Thyroid gland (tissue), 4 donors: ENCODE measurements around the gene CHN2.

Experiments
- POLR2A ChIP-seq, 2 donors: fragments of 450-650 bp; IDR thresholded peaks; one replicate each; pipeline ENCODE4 v1.6.1; 2017; ENCODE audit warnings: antibody characterized with exemption in 2 of 2, mild to moderate bottlenecking in 2 of 2, moderate library complexity in 1 of 2
- TF ChIP-seq, protein P1 (sequence below), 6 experiments: fragments of 200-600 bp in 3 of 6; fragments of 450-650 bp in 3 of 6; sonication (generic) in 3 of 6; IDR thresholded peaks; one replicate each; pipeline ENCODE4 v1.5.1; 2016 to 2019; ENCODE audit warnings: antibody characterized with exemption in 6 of 6, mild to moderate bottlenecking in 2 of 6, inconsistent platforms in 1 of 6, moderate library complexity in 1 of 6

DNA sequence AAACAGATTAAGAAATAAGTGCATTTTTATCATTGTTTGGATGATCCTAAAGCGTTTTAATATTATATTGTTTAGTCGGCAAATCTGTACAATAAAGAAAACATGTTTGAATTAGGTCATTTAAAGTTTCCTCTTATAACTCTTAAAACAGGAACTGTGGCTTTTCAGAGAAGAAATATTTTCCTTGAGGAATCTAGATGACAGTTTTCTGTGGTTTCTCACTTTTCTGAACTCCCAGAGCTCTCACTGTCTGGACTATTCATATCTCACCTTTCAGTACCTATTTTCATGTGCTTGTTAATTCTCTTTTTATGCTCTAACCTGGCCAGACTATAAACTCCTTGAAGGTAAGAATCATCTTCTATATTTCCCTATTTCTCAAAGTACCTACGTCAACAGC is 135.1 kb downstream of the CHN2 start:
- TF ChIP-seq, protein P1, sequence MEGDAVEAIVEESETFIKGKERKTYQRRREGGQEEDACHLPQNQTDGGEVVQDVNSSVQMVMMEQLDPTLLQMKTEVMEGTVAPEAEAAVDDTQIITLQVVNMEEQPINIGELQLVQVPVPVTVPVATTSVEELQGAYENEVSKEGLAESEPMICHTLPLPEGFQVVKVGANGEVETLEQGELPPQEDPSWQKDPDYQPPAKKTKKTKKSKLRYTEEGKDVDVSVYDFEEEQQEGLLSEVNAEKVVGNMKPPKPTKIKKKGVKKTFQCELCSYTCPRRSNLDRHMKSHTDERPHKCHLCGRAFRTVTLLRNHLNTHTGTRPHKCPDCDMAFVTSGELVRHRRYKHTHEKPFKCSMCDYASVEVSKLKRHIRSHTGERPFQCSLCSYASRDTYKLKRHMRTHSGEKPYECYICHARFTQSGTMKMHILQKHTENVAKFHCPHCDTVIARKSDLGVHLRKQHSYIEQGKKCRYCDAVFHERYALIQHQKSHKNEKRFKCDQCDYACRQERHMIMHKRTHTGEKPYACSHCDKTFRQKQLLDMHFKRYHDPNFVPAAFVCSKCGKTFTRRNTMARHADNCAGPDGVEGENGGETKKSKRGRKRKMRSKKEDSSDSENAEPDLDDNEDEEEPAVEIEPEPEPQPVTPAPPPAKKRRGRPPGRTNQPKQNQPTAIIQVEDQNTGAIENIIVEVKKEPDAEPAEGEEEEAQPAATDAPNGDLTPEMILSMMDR (IDR thresholded peaks at IDR 0.05), result no peak
- TF ChIP-seq POLR2A (IDR thresholded peaks at IDR 0.05), result no peak
